NCI-H510A treated with DMSO at 0.1 percent for 48 hours (cell line): ENCODE results near the gene OR51S1.
A peak's percentile ranks its signal among the peaks of the same experiment; 100 is the strongest.
"Not testable (repeated sequence)": the region's sequence is repeated elsewhere in the genome, so short reads cannot be mapped to it uniquely, and the experiment has no call there.

Experiments
- DNase-seq: peaks from one replicate; lab custom pipeline; 2025; lab: John Stamatoyannopoulos, UW

OR51S1 gene

GRCh38 chr11:4848908-4849532 lies at the start of gene OR51S1:
TSS of gene OR51S1 (minus strand) at chr11:4849208. CDS start at chr11:4849208, 0 bp downstream.
- no peak for DNase-seq

GRCh38 chr11:4891996-4892640 lies 43.1 kb upstream of the OR51S1 start:
- DNase-seq, result no peak

- no peak for DNase-seq
These were observed 41.3 kb upstream of the OR51S1 start for GRCh38 chr11:4890279-4890678.

GRCh38 chr11:4887591-4887990 lies 38.6 kb upstream of the OR51S1 start:
- DNase-seq, result no peak

- DNase-seq, result no peak
These were observed 37.2 kb upstream of the OR51S1 start for GRCh38 chr11:4886186-4886585.

- DNase-seq, result no peak
These were observed 35.4 kb upstream of the OR51S1 start for GRCh38 chr11:4884361-4884760.

- peak; percentile 48 for DNase-seq
These were observed 33.5 kb upstream of the OR51S1 start for GRCh38 chr11:4882543-4882942.

GRCh38 chr11:4881860-4882500 lies 33.0 kb upstream of the OR51S1 start, which contains the start of gene OR51T1:
TSS of gene OR51T1 (plus strand) at chr11:4881900. CDS start at chr11:4881900, 0 bp downstream.
- DNase-seq, result peak; percentile 10

- no peak for DNase-seq
These were observed 32.2 kb upstream of the OR51S1 start for GRCh38 chr11:4881188-4881587.

GRCh38 chr11:4865855-4866254 lies 16.8 kb upstream of the OR51S1 start:
- peak; percentile 23 for DNase-seq

- no peak for DNase-seq
These were observed 14.9 kb upstream of the OR51S1 start for GRCh38 chr11:4863876-4864275.

- DNase-seq, result no peak
These were observed 13.6 kb upstream of the OR51S1 start for GRCh38 chr11:4862447-4863236.

GRCh38 chr11:4854286-4854685 lies 5.3 kb upstream of the OR51S1 start:
- DNase-seq, result not testable (repeated sequence)

- no peak for DNase-seq
These were observed 2.0 kb upstream of the OR51S1 start for GRCh38 chr11:4851033-4851432.

GRCh38 chr11:4839851-4840549 lies 9.0 kb downstream of the OR51S1 start:
- peak; percentile 24 for DNase-seq

GRCh38 chr11:4830909-4831308 lies 18.1 kb downstream of the OR51S1 start:
- DNase-seq, result no peak

- no peak for DNase-seq
These were observed 18.7 kb downstream of the OR51S1 start for GRCh38 chr11:4830346-4830745.

- DNase-seq, result peak; percentile 70
These were observed 22.6 kb downstream of the OR51S1 start for GRCh38 chr11:4826425-4826824.

- no peak for DNase-seq
These were observed 23.9 kb downstream of the OR51S1 start for GRCh38 chr11:4825132-4825531.

GRCh38 chr11:4821021-4821420 lies 28.0 kb downstream of the OR51S1 start, which contains the start of gene OR51F2:
TSS of gene OR51F2 (plus strand) at chr11:4821321. CDS start at chr11:4821422, 101 bp downstream.
- DNase-seq, result no peak

- no peak for DNase-seq
These were observed 39.8 kb downstream of the OR51S1 start for GRCh38 chr11:4809246-4809645.

- no peak for DNase-seq
These were observed 40.5 kb downstream of the OR51S1 start for GRCh38 chr11:4808476-4808875.
